GM12878 (cell line): ENCODE measurements around the gene RMI2. TPM values are rescaled to one million over a fixed set of nuclear protein-coding genes. Genes with fewer than 3 reads are reported as not detected.

Experiments used
- ATAC-seq: fragments of 200-7000 bp; cut with Tn5 transposase; 3 replicates; pipeline ENCODE4 v1.9.1; 2020; ENCODE audit warnings: mild to moderate bottlenecking, moderate library complexity
- BruUV-seq: library from RNA; stranded (reverse); fragments of 400-500 nt; replicated peaks from 2 replicates; lab custom pipeline; 2021; lab: Mats Ljungman, UMichigan
- CTCF ChIA-PET: fragments of 300-600 bp; sonication (Branson Sonifier 250); formaldehyde crosslinking; extraction: SDS; loops from one replicate; lab custom pipeline; 2021; ENCODE audit warnings: inconsistent platforms; lab: Yijun Ruan, JAX
- POLR2A ChIA-PET: fragments of 350-600 bp; formaldehyde crosslinking; extraction: SDS; loops from one replicate; lab custom pipeline; 2021; ENCODE audit warnings: inconsistent platforms; lab: Charles Lee
- RAD21 ChIA-PET: fragments of 300-600 bp; sonication (Branson Sonifier 250); formaldehyde crosslinking; loops from one replicate; lab custom pipeline; 2023; ENCODE audit warnings: antibody characterized with exemption; ENCODE audit not compliant: unreplicated experiment; lab: Charles Lee
- SMC1A ChIA-PET: fragments of 300-600 bp; sonication (Branson Sonifier 250); formaldehyde crosslinking; loops from one replicate; lab custom pipeline; 2023; ENCODE audit not compliant: unreplicated experiment, uncharacterized antibody; lab: Charles Lee
- DNase-seq: peaks from one replicate; pipeline ENCODE4 v3.0.0-alpha.2; 2011; ENCODE audit warnings: low read depth, low spot score
- FAIRE-seq: peaks from 3 replicates; lab custom pipeline; 2011; peaks lifted over from hg19 to GRCh38; lab: Jason Lieb, UNC
- H2AFZ ChIP-seq: 2 replicates; pipeline ENCODE4 v1.6.0; 2011; ENCODE audit warnings: low read depth, low read length, control low read depth; ENCODE audit not compliant: control insufficient read depth
- H3K27ac ChIP-seq: 2 replicates; pipeline ENCODE4 v1.5.1; 2011; ENCODE audit warnings: control low read depth; ENCODE audit not compliant: control insufficient read depth, insufficient read depth
- H3K27me3 ChIP-seq, 2 experiments: replicated peaks in 1 of 2; 2 replicates each; pipeline versions ENCODE4 v1.6.0 to v1.6.1; 2011; ENCODE audit warnings: low read length in 1 of 2; ENCODE audit not compliant: control insufficient read depth in 2 of 2, insufficient read depth in 2 of 2
- H3K36me3 ChIP-seq, 2 experiments: 2 replicates each; pipeline ENCODE4 v1.5.1; 2011; ENCODE audit warnings: low read length in 1 of 2; ENCODE audit not compliant: control insufficient read depth in 2 of 2, insufficient read depth in 2 of 2
- H3K4me1 ChIP-seq: 2 replicates; pipeline ENCODE4 v1.6.1; 2011; ENCODE audit warnings: mild to moderate bottlenecking, low read length, moderate library complexity, mixed read lengths; ENCODE audit not compliant: control insufficient read depth, insufficient read depth
- H3K4me2 ChIP-seq: 2 replicates; pipeline ENCODE4 v1.6.0; 2011; ENCODE audit warnings: control low read depth; ENCODE audit not compliant: control insufficient read depth, insufficient read depth
- H3K4me3 ChIP-seq: fragments of 200-600 bp; sonication (generic); 2 replicates; pipeline ENCODE4 v1.5.1; 2016
- H3K79me2 ChIP-seq: 2 replicates; pipeline ENCODE4 v1.6.0; 2011; ENCODE audit warnings: low read length; ENCODE audit not compliant: control insufficient read depth, insufficient read depth
- H3K9ac ChIP-seq: 2 replicates; pipeline ENCODE4 v1.8.0; 2011; ENCODE audit warnings: low read length, control low read depth, mixed read lengths; ENCODE audit not compliant: control insufficient read depth, insufficient read depth
- H3K9me3 ChIP-seq: replicated peaks from 3 replicates; pipeline ENCODE4 v1.5.1; 2011; ENCODE audit warnings: mild to moderate bottlenecking, low read length; ENCODE audit not compliant: control insufficient read depth, insufficient read depth
- H4K20me1 ChIP-seq: 2 replicates; pipeline ENCODE4 v1.6.0; 2011; ENCODE audit not compliant: control insufficient read depth, insufficient read depth
- ATF2 ChIP-seq: IDR thresholded peaks from 2 replicates; pipeline ENCODE4 v1.6.1; 2012; ENCODE audit warnings: low read length, inconsistent platforms
- BMI1 ChIP-seq: fragments of 450-650 bp; IDR thresholded peaks from 2 replicates; pipeline ENCODE4 v1.6.1; 2016; ENCODE audit warnings: mild to moderate bottlenecking, moderate library complexity, borderline replicate concordance
- ESRRA ChIP-seq: IDR thresholded peaks from 2 replicates; pipeline ENCODE4 v1.6.1; 2012; ENCODE audit warnings: mild to moderate bottlenecking, low read length, improper control_type of control experiment
- FOXM1 ChIP-seq: IDR thresholded peaks from 2 replicates; pipeline ENCODE4 v1.6.1; 2012; ENCODE audit warnings: low read depth, mild to moderate bottlenecking, inconsistent platforms, low read length, moderate library complexity
- GABPA ChIP-seq: IDR thresholded peaks from 2 replicates; pipeline ENCODE4 v1.6.1; 2014; ENCODE audit warnings: antibody characterized with exemption, low read depth, mild to moderate bottlenecking, inconsistent platforms
- HDGF ChIP-seq: fragments of 450-650 bp; IDR thresholded peaks from 2 replicates; pipeline ENCODE4 v1.6.1; 2016; ENCODE audit warnings: antibody characterized with exemption
- KDM1A ChIP-seq: fragments of 200-600 bp; sonication (generic); IDR thresholded peaks from 2 replicates; pipeline ENCODE4 v1.6.1; 2016; ENCODE audit warnings: borderline replicate concordance
- MLLT1 ChIP-seq: fragments of 450-650 bp; IDR thresholded peaks from 2 replicates; pipeline ENCODE4 v1.6.1; 2016; ENCODE audit warnings: mild to moderate bottlenecking
- MTA3 ChIP-seq: IDR thresholded peaks from 2 replicates; pipeline ENCODE4 v1.6.1; 2012; ENCODE audit warnings: low read length, inconsistent platforms, borderline replicate concordance
- NFYB ChIP-seq: IDR thresholded peaks from 2 replicates; pipeline ENCODE4 v1.6.1; 2011; ENCODE audit warnings: low read depth, mild to moderate bottlenecking, low read length, improper control_type of control experiment, moderate library complexity; ENCODE audit not compliant: insufficient read depth
- NKRF ChIP-seq: fragments of 450-650 bp; conservative IDR thresholded peaks from 2 replicates; pipeline ENCODE4 v1.6.1; 2017; ENCODE audit warnings: mild to moderate bottlenecking, moderate library complexity
- NR2C1 ChIP-seq: fragments of 450-650 bp; IDR thresholded peaks from 2 replicates; pipeline ENCODE4 v1.6.1; 2017; ENCODE audit warnings: antibody characterized with exemption, mild to moderate bottlenecking, moderate library complexity
- RAD21 ChIP-seq: IDR thresholded peaks from 2 replicates; pipeline ENCODE4 v1.6.1; 2011; ENCODE audit warnings: mild to moderate bottlenecking, low read depth, low read length, moderate library complexity; ENCODE audit not compliant: insufficient read depth
- REST ChIP-seq: IDR thresholded peaks from 2 replicates; pipeline ENCODE4 v1.6.1; 2012; ENCODE audit warnings: mild to moderate bottlenecking, low read depth, low read length
- TAF1 ChIP-seq: IDR thresholded peaks from 2 replicates; pipeline ENCODE4 v1.6.1; 2011; ENCODE audit warnings: mild to moderate bottlenecking, low read depth, low read length, borderline replicate concordance
- TBL1XR1 ChIP-seq: IDR thresholded peaks from 2 replicates; pipeline ENCODE4 v1.6.1; 2012; ENCODE audit warnings: low read depth, low read length, improper control_type of control experiment
- ZNF24 ChIP-seq: fragments of 450-650 bp; IDR thresholded peaks from 2 replicates; pipeline ENCODE4 v1.6.1; 2017; ENCODE audit warnings: antibody characterized with exemption, mild to moderate bottlenecking
- ZNF384 ChIP-seq: IDR thresholded peaks from 2 replicates; pipeline ENCODE4 v1.6.1; 2012; ENCODE audit warnings: low read depth, mild to moderate bottlenecking, low read length, improper control_type of control experiment, borderline replicate concordance
- WGBS: methylation state at CpG from one replicate; pipeline ENCODE4 v1.1.6; 2016; ENCODE audit warnings: low lambda C conversion rate; ENCODE audit not compliant: insufficient replicate concordance, insufficient coverage; ENCODE audit errors: missing lambda C conversion rate; 5-methylcytosine and 5-hydroxymethylcytosine counted together
- in situ Hi-C: fragments of 300-500 bp; cut with MboI; formaldehyde crosslinking; loops from 9 replicates; pipeline ENCODE4 v1.14.3; 2018; ENCODE audit warnings: mixed read lengths
- intact Hi-C: fragments of 100-400 bp; cut with micrococcal nuclease; formaldehyde crosslinking; loops from one replicate; pipeline ENCODE4 v1.14.2; 2022; ENCODE audit not compliant: unreplicated experiment
- polyA plus RNA-seq, 11 experiments: library from polyadenylated mRNA; depleted of rRNA in 4 of 11; unstranded in 6 of 11; stranded (reverse) in 5 of 11; fragments of >200 nt; fragmentation: Nextera tagmentation in 4 of 11; fragmentation: Illumina TruSeq in 1 of 11; extraction: Ambion mirVana in 4 of 11; extraction: Trizol in 1 of 11; gene quantifications; 1 replicate in 1 of 11; 2 replicates in 10 of 11; pipeline versions ENCODE4 v1.2.1 to v1.2.3, GENCODE V29; 2011 to 2016; ENCODE audit warnings: inconsistent platforms in 2 of 11, missing spikeins in 2 of 11, low read depth in 1 of 11
- total RNA-seq, 4 experiments: library from RNA; depleted of rRNA in 3 of 4; stranded (reverse); fragments of >200 nt in 3 of 4; fragmentation: Illumina TruSeq in 1 of 4; extraction: Trizol in 1 of 4; gene quantifications; 2 replicates each; pipeline versions ENCODE4 v1.2.1 to v1.2.3, GENCODE V29; 2013 to 2021

Gene RMI2
- total and polyA plus RNA-seq, 10 of the 15 experiments (the other 5 are each of a cell fraction or from before 2014, with no cell fraction given), result 9.6 to 68.8 (median 32.1) TPM

- H3K4me2 ChIP-seq, result no peak overlapping the region
- H3K27me3 ChIP-seq, result no peaks in the 10 kb centered on the region
- H2AFZ ChIP-seq, result no peak overlapping the region
- no peak overlapping the region for H3K9ac ChIP-seq
- in situ Hi-C loops, result no loop called here
- BruUV-seq, result no TSS peak
- no peaks in the 10 kb centered on the region for H3K36me3 ChIP-seq
- intact Hi-C loops, result no loop called here
- 47% methylated on average over 11 of the region's 11 CpGs for WGBS
- H3K27ac ChIP-seq, result no peak overlapping the region
- H3K4me1 ChIP-seq, result no peaks in the 10 kb centered on the region
- CTCF ChIA-PET, result interaction anchor here (0.9 to 5.6 kb wide), 2 partner anchors 12 to 14 kb away, joined by 3 to 76 read pairs; no protein-coding TSS in a partner anchor
- H4K20me1 ChIP-seq, result no peaks in the 10 kb centered on the region
- POLR2A ChIA-PET, result no interaction called here
- no peaks in the 10 kb centered on the region for H3K9me3 ChIP-seq
- DNase-seq, result no peak
- H3K4me3 ChIP-seq, result no peak overlapping the region
- SMC1A ChIA-PET, result interaction anchor here (1.1 kb wide), 2 partner anchors 9 to 429 kb away, joined by 3 to 4 read pairs; no protein-coding TSS in a partner anchor
- ATAC-seq, result no peak
- RAD21 ChIA-PET, result no interaction called here
- no peaks in the 10 kb centered on the region for H3K79me2 ChIP-seq
- no peak for FAIRE-seq
- TF ChIP-seq NFYB, result no peak
- TF ChIP-seq MTA3, result no peak
- TF ChIP-seq NR2C1, result no peak
- no peak for TF ChIP-seq TBL1XR1
- no peak for TF ChIP-seq ZNF384
- no peak for TF ChIP-seq ESRRA
- no peak for TF ChIP-seq KDM1A
- no peak for TF ChIP-seq BMI1
- TF ChIP-seq ATF2, result no peak
- TF ChIP-seq GABPA, result no peak
- TF ChIP-seq MLLT1, result no peak
- no peak for TF ChIP-seq REST
- no peak for TF ChIP-seq FOXM1
- no peak for TF ChIP-seq ZNF24
- no peak for TF ChIP-seq NKRF
- no peak for TF ChIP-seq RAD21
- TF ChIP-seq HDGF, result no peak
- no peak for TF ChIP-seq TAF1
Observed at GRCh38 chr16:11393366-11393765, 48.1 kb downstream of the RMI2 start.
